Subcutaneous abdominal adipose tissue (tissue), 5 donors: Measurements from ENCODE around the gene TCP11L2.
"Not testable (repeated sequence)": the region's sequence is repeated elsewhere in the genome, so short reads cannot be mapped to it uniquely, and the experiment has no call there.

Source experiments
- H3K27ac ChIP-seq: one replicate; pipeline ENCODE4 v1.7.0; 2013; ENCODE audit warnings: low read depth, mild to moderate bottlenecking, inconsistent platforms, low read length, moderate library complexity
- H3K27me3 ChIP-seq, 5 donors: one replicate each; pipeline ENCODE4 v1.7.0; 2013; ENCODE audit warnings: low read length in 5 of 5, inconsistent platforms in 1 of 5; ENCODE audit not compliant: control insufficient read depth in 5 of 5, insufficient read depth in 4 of 5
- H3K36me3 ChIP-seq, 5 donors: one replicate each; pipeline ENCODE4 v1.7.0; 2013; ENCODE audit warnings: low read length in 5 of 5; ENCODE audit not compliant: control insufficient read depth in 5 of 5, insufficient read depth in 5 of 5
- H3K4me1 ChIP-seq, 5 donors: one replicate each; pipeline ENCODE4 v1.7.0; 2013; ENCODE audit warnings: low read length in 5 of 5, mild to moderate bottlenecking in 3 of 5, moderate library complexity in 1 of 5; ENCODE audit not compliant: control insufficient read depth in 5 of 5, insufficient read depth in 5 of 5
- H3K4me3 ChIP-seq, 5 donors: one replicate each; pipeline ENCODE4 v1.7.0; 2013; ENCODE audit warnings: low read length in 5 of 5, low read depth in 1 of 5
- H3K9ac ChIP-seq, 5 donors: one replicate each; pipeline ENCODE4 v1.7.0; 2013; ENCODE audit warnings: low read length in 5 of 5, mild to moderate bottlenecking in 4 of 5, moderate library complexity in 3 of 5
- H3K9me3 ChIP-seq, 5 donors: one replicate each; pipeline ENCODE4 v1.7.0; 2013; ENCODE audit warnings: low read length in 5 of 5; ENCODE audit not compliant: control insufficient read depth in 5 of 5
- donor health status: healthy.
- donor health status: healthy.
- donor health status: healthy.
- donor health status: healthy.
- donor health status: healthy.

TCP11L2 gene

GRCh38 chr12:106381866-106382265 lies 79.3 kb downstream of the TCP11L2 start:
- not testable (repeated sequence) for H3K27me3 ChIP-seq, H3K9me3 ChIP-seq, H3K4me3 ChIP-seq, H3K27ac ChIP-seq, H3K4me1 ChIP-seq, H3K9ac ChIP-seq
- peaks cover 19 to 48% (median 42%) of the 10 kb centered on the region in 5 donors for H3K36me3 ChIP-seq

- Histone ChIP-seq H3K9me3 (peaks cover 0 to 3% (median 0%) of the 10 kb centered on the region in 5 donors), H3K4me1 (no peaks in the 10 kb centered on the region), H3K27ac (no peak overlapping the region), H3K4me3 (no peak overlapping the region), H3K27me3 (no peaks in the 10 kb centered on the region), H3K36me3 (peaks cover 9 to 22% (median 14%) of the 10 kb centered on the region in 5 donors), H3K9ac (no peak overlapping the region)
Measured at GRCh38 chr12:106386813-106387535, 84.4 kb downstream of the TCP11L2 start.

DNA sequence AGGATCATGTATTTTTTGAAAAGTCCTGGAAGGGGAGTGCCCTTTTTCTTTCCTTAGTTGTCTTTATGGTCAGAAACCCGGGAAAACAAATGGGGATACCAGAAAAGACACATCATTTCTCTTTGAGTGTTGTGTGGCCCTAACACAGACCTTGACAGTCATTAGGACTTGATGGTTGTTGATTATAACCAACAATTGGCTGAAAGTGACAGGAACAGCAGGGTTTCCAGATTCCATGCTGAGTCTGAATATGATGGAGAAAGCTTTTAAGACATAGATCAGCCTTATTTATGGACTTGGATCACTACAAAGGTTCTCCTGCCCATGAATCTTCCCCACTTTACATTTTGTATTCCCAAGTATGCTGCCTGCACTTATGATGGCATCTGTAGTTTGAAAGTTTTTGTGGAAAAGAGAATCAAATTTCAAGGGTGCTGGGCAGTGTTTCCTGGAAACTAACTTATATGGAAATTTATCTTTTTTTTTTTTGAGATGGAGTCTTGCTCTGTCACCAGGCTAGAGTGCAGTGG lies 85.4 kb downstream of the TCP11L2 start:
- Histone ChIP-seq H3K27ac (no peak overlapping the region), H3K9me3 (no peaks in the 10 kb centered on the region), H3K4me1 (no peaks in the 10 kb centered on the region), H3K4me3 (no peak overlapping the region), H3K27me3 (no peaks in the 10 kb centered on the region), H3K9ac (no peak overlapping the region), H3K36me3 (peaks cover 2 to 14% (median 12%) of the 10 kb centered on the region in 5 donors)

DNA sequence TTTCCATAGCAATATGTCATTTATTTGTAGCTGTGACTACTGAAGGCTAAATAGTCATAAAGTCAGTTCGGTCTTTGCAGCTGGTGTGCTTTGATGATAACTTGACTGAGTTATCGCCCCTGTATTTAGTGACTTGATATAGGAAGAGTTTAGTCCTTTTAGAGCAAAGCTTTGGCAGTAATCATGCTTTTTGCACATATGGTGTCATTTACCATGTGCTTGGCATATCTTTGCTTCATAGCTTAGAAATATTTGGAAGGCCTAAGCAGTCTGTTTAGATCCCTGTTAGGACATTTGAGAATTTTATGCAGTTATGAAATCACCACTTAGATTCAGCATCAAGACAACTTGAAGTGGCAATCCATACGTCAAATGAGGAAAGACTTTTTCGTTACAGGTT lies 86.6 kb downstream of the TCP11L2 start:
- peaks cover 9 to 24% (median 12%) of the 10 kb centered on the region in 5 donors for H3K36me3 ChIP-seq

DNA sequence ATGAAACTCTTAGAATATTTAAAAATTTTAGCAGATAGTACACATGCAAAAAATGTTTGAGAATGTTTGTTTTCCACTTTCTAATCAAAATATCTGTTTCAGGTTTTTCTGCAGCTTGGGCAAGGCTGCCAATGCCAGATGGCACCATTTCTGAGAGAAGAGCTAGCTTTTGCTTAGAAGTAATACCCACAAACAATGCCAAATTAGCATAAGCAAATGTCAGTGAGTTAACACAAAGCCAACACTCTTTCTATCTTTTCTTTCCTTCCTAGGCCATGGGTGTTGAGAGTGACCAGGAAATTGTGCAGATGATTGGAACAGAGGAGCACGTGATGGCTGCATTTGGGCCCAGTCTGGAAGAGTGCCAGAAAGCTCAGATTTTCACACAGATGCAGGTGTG lies 90.2 kb downstream of the TCP11L2 start:
- H3K36me3 ChIP-seq: peaks cover 9 to 34% (median 21%) of the 10 kb centered on the region in 5 donors

More for the DNA sequence above, 86.6 kb downstream of the TCP11L2 start:
- no peak overlapping the region for H3K4me3 ChIP-seq
- no peaks in the 10 kb centered on the region for H3K9me3 ChIP-seq
- no peaks in the 10 kb centered on the region for H3K4me1 ChIP-seq
- no peaks in the 10 kb centered on the region for H3K27me3 ChIP-seq
- no peak overlapping the region for H3K27ac ChIP-seq
- no peak overlapping the region for H3K9ac ChIP-seq

More for the DNA sequence above, 90.2 kb downstream of the TCP11L2 start:
- H3K4me3 ChIP-seq: no peak overlapping the region
- no peak overlapping the region for H3K9ac ChIP-seq
- H3K9me3 ChIP-seq: no peaks in the 10 kb centered on the region
- H3K27ac ChIP-seq: no peak overlapping the region
- H3K4me1 ChIP-seq: no peaks in the 10 kb centered on the region
- H3K27me3 ChIP-seq: no peaks in the 10 kb centered on the region
